ENCODE results near the gene ANKRD28.

DNA sequence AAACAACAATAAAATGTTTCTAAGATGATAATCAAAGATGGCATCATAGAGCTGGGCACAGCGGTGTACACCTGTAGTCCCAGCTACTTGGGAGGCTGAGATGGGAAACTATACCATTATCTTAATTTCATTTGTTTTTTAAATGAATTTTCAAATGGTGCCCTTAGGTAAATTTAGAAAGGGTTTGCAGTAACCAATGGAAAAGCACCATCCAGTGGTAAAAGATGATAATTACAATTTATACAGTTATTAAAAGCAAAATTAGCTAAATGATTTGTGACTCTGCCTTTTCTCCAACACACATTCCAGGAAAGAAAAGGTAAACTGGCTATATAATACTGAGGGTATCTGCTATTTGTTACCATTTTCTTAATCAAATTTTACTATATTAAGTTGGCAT, 14.4 kb upstream of the ANKRD28 start:
- no peak for TF ChIP-seq POLR2A (IDR thresholded peaks at IDR 0.05)
- TF ChIP-seq, protein P1, sequence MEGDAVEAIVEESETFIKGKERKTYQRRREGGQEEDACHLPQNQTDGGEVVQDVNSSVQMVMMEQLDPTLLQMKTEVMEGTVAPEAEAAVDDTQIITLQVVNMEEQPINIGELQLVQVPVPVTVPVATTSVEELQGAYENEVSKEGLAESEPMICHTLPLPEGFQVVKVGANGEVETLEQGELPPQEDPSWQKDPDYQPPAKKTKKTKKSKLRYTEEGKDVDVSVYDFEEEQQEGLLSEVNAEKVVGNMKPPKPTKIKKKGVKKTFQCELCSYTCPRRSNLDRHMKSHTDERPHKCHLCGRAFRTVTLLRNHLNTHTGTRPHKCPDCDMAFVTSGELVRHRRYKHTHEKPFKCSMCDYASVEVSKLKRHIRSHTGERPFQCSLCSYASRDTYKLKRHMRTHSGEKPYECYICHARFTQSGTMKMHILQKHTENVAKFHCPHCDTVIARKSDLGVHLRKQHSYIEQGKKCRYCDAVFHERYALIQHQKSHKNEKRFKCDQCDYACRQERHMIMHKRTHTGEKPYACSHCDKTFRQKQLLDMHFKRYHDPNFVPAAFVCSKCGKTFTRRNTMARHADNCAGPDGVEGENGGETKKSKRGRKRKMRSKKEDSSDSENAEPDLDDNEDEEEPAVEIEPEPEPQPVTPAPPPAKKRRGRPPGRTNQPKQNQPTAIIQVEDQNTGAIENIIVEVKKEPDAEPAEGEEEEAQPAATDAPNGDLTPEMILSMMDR (IDR thresholded peaks at IDR 0.05 in 4 of 5, conservative IDR thresholded peaks at IDR 0.05 in 1 of 5): peak; percentile 38 to 61 (median 53)

Data from gastrocnemius medialis (tissue), 4 donors.